Cerebellar nuclear complex (tissue), 1 donor: ENCODE data around the gene FAM171A2.

Source experiments
- DNase-seq, 2 experiments: peaks; one replicate each; lab custom pipeline; 2025; lab: John Stamatoyannopoulos, UW

Gene FAM171A2

DNA sequence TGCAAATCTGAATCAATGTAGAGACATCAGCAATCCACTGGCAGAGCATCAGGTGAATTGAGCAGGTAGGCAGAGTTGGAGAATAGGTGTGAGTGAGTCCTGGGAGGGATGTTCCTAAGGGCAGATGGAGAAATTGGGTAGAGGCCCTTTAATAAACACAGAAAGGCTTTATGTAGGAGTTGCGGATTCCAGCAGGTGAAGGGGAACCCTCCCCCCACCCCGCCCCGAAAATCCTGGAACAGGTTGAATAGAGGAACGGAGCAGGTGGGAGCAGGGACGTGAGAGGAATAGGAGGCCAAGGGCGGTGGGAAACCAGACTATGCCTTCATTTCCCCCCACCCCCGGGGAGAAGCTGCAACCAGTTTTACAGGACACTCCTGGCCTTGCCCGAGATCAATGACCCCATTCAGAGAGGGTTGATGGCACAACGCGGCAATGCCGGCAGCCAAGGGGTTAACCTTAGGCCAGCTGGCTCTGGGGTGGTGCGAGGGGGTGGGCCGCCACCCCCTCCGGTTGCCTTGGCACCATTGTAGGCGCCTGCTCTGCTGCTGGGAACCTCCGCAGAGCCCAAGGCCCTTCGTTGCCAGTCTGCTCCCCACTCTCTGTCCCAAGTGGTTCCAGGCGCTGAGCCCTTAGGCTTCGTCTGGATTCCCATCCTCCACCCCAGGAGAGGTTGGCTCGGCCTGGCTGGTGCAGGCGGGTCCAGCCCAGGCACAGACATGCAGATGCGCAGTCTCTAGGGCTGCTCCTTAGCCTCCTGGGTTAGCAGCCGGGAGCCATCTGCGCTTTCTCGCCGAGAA, 56.1 kb downstream of the FAM171A2 start:
- peak in 1 of 2 experiments; percentile 44 for DNase-seq

DNA sequence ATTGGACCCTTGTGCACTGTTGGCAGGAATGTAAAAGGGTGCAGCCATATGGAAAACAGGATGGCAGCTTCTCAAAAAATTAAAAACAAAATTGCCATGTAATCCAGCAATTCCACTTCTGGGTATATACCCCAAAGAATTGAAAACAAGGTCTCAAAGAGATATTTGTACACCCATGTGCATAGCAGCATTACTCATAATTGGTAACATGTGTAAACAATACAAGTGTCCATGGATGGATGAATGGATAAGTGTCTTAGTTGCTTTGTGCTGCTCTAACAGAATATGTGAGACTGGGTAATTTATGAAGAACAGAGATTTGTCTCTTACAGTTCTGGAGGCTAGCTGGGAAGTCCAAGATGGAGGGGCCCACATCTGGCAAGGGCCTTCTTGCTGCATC, 59.0 kb downstream of the FAM171A2 start:
- DNase-seq, result no peak
